Stomach (tissue), 9 donors: ENCODE measurements around the gene CPZ. TPM values are rescaled to one million over a fixed set of nuclear protein-coding genes. Genes with fewer than 3 reads are reported as not detected.

Experiments used
- DNase-seq, 2 donors: peaks; one replicate each; pipeline versions ENCODE4 v3.0.0 to v3.0.0-alpha.2; 2013 to 2019
- H3K27ac ChIP-seq, 5 donors: fragments of 200-600 bp in 4 of 5; sonication (generic) in 4 of 5; one replicate each; pipeline ENCODE4 v1.5.1; 2013 to 2019; ENCODE audit warnings: mild to moderate bottlenecking in 1 of 5, moderate library complexity in 1 of 5
- H3K27me3 ChIP-seq, 3 donors: fragments of 200-600 bp; sonication (generic); one replicate each; pipeline ENCODE4 v1.5.1; 2017 to 2019; ENCODE audit warnings: mixed run types in 1 of 3
- H3K36me3 ChIP-seq, 4 donors: fragments of 200-600 bp; sonication (generic); 1 replicate in 3 of 4; 2 replicates in 1 of 4; pipeline ENCODE4 v1.5.1; 2016 to 2019
- H3K4me1 ChIP-seq, 4 donors: fragments of 200-600 bp; sonication (generic); one replicate each; pipeline ENCODE4 v1.5.1; 2016 to 2019
- H3K4me3 ChIP-seq, 4 donors: fragments of 200-600 bp; sonication (generic) in 3 of 4; one replicate each; pipeline ENCODE4 v1.5.1; 2016 to 2019; ENCODE audit warnings: mild to moderate bottlenecking in 1 of 4
- H3K9me3 ChIP-seq, 4 donors: fragments of 200-600 bp; sonication (generic); one replicate each; pipeline ENCODE4 v1.5.1; 2016 to 2019
- EP300 ChIP-seq: sonication (generic); formaldehyde crosslinking; IDR thresholded peaks from one replicate; pipeline ENCODE4 v1.6.1; 2017; ENCODE audit warnings: antibody characterized with exemption
- POLR2A ChIP-seq, 4 donors: fragments of 450-650 bp; IDR thresholded peaks; one replicate each; pipeline ENCODE4 v1.6.1; 2016; ENCODE audit warnings: antibody characterized with exemption in 4 of 4, control low read depth in 2 of 4, mild to moderate bottlenecking in 1 of 4, moderate library complexity in 1 of 4
- POLR2AphosphoS5 ChIP-seq, 3 donors: sonication (generic); formaldehyde crosslinking; IDR thresholded peaks; one replicate each; pipeline ENCODE4 v1.6.1; 2016; ENCODE audit warnings: antibody characterized with exemption in 3 of 3
- WGBS, 5 donors: extraction: QIAGEN DNeasy Blood & Tissue Kit in 3 of 5; methylation state at CpG; one replicate each; pipeline versions ENCODE4 v1.1.5 to v1.1.7; 2013 to 2018; 5-methylcytosine and 5-hydroxymethylcytosine counted together
- intact Hi-C: fragments of 100-400 bp; cut with DNase I; formaldehyde crosslinking; loops from one replicate; pipeline ENCODE4 v1.15.1; 2023; ENCODE audit warnings: low total_unique reads
- polyA plus RNA-seq, 3 donors: library from polyadenylated mRNA; stranded (reverse); fragments of 200-250 nt; gene quantifications; one replicate each; pipeline ENCODE4 v1.2.3, GENCODE V29; 2013
- total RNA-seq, 5 donors: library from RNA; depleted of rRNA; stranded (reverse); fragments of >200 nt; gene quantifications; one replicate each; pipeline versions ENCODE4 v1.1.0 to v1.2.3, GENCODE V29; 2014 to 2016
- TF ChIP-seq, protein P1 (sequence below), 7 experiments: fragments of 450-650 bp in 4 of 7; fragments of 200-600 bp in 3 of 7; sonication (generic) in 3 of 7; IDR thresholded peaks; one replicate each; pipeline ENCODE4 v1.5.1; 2016 to 2019; ENCODE audit warnings: antibody characterized with exemption in 7 of 7, control low read depth in 2 of 7, mild to moderate bottlenecking in 1 of 7
- donor health status: healthy with polysubstance abuse.
- donor health status: Bipolar disorder and iron deficiency.
- donor health status: healthy.

CPZ gene
- total and polyA plus RNA-seq, 8 donors, result 0.25 to 13.2 (median 3.3) TPM; not detected in 2

- TF ChIP-seq, protein P1, sequence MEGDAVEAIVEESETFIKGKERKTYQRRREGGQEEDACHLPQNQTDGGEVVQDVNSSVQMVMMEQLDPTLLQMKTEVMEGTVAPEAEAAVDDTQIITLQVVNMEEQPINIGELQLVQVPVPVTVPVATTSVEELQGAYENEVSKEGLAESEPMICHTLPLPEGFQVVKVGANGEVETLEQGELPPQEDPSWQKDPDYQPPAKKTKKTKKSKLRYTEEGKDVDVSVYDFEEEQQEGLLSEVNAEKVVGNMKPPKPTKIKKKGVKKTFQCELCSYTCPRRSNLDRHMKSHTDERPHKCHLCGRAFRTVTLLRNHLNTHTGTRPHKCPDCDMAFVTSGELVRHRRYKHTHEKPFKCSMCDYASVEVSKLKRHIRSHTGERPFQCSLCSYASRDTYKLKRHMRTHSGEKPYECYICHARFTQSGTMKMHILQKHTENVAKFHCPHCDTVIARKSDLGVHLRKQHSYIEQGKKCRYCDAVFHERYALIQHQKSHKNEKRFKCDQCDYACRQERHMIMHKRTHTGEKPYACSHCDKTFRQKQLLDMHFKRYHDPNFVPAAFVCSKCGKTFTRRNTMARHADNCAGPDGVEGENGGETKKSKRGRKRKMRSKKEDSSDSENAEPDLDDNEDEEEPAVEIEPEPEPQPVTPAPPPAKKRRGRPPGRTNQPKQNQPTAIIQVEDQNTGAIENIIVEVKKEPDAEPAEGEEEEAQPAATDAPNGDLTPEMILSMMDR (IDR thresholded peaks at IDR 0.05), result no peak
- TF ChIP-seq EP300 (no peak), POLR2AphosphoS5 (IDR thresholded peaks at IDR 0.05) (no peak), POLR2A (IDR thresholded peaks at IDR 0.05) (no peak)
- no peak overlapping the region for H3K4me3 ChIP-seq
Measured at GRCh38 chr4:8642651-8643321, 50.2 kb downstream of the CPZ start.

GRCh38 chr4:8643441-8643840, 50.9 kb downstream of the CPZ start:
- H3K36me3 ChIP-seq, result no peaks in the 10 kb centered on the region
- H3K27ac ChIP-seq, result no peak overlapping the region
- TF ChIP-seq, protein P1 (IDR thresholded peaks at IDR 0.05), result no peak
- TF ChIP-seq POLR2AphosphoS5 (IDR thresholded peaks at IDR 0.05) (no peak), POLR2A (IDR thresholded peaks at IDR 0.05) (no peak), EP300 (no peak)
- H3K9me3 ChIP-seq, result no peaks in the 10 kb centered on the region
- H3K4me3 ChIP-seq, result no peak overlapping the region
- peaks cover 0 to 45% (median 4%) of the 10 kb centered on the region in 3 donors for H3K27me3 ChIP-seq
- intact Hi-C loops, result no loop called here
- DNase-seq, result peak in 1 of 2 donors; percentile 22
- no peaks in the 10 kb centered on the region for H3K4me1 ChIP-seq
- WGBS, 5 donors, result 59 to 67% (median 63%) methylated on average over 6 of the region's 6 CpGs

More at GRCh38 chr4:8642651-8643321, 50.2 kb downstream of the CPZ start:
- no peaks in the 10 kb centered on the region for H3K9me3 ChIP-seq
- intact Hi-C loops, result no loop called here
- WGBS, 5 donors, result 56 to 68% (median 60%) methylated on average over 11 to 12 of the region's 12 CpGs
- H3K4me1 ChIP-seq, result no peaks in the 10 kb centered on the region
- no peaks in the 10 kb centered on the region for H3K36me3 ChIP-seq
- peaks cover 0 to 44% (median 4%) of the 10 kb centered on the region in 3 donors for H3K27me3 ChIP-seq
- no peak for DNase-seq
- no peak overlapping the region for H3K27ac ChIP-seq

GRCh38 chr4:8643986-8644385, 51.4 kb downstream of the CPZ start:
- peak in 1 of 2 donors; percentile 21 for DNase-seq
- intact Hi-C loops, result no loop called here
- Histone ChIP-seq H3K27ac (no peak overlapping the region), H3K9me3 (no peaks in the 10 kb centered on the region), H3K4me1 (no peaks in the 10 kb centered on the region), H3K27me3 (peaks cover 0 to 49% (median 4%) of the 10 kb centered on the region in 3 donors), H3K36me3 (no peaks in the 10 kb centered on the region), H3K4me3 (no peak overlapping the region)
- 70 to 81% (median 71%) methylated on average over 13 to 22 of the region's 22 CpGs for WGBS, 5 donors
- no peak for TF ChIP-seq EP300
- no peak for TF ChIP-seq POLR2AphosphoS5 (IDR thresholded peaks at IDR 0.05)
- TF ChIP-seq, protein P1 (IDR thresholded peaks at IDR 0.05), result no peak
- TF ChIP-seq POLR2A (IDR thresholded peaks at IDR 0.05), result no peak

DNA sequence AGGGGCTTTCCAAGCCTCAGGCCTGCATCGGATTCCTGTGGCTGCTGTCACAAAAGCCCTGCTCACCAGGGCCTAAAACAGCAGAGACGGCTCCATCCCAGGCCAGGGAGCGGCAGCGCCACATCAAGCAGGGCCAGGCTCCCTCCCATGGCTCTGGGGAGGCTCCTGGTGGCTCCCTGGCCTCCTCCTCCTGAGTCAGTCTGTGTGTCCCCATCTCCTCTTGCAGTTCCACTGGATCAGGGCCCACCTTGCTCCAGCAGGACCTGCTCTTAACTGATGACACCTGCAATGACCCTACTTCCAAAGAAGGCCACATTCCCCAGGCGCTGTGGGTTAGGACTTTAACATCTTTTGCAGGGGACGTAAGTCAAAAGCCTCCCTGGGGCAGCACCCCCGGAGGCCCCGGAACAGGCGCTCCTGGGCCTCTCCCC, 51.9 kb downstream of the CPZ start:
- TF ChIP-seq, protein P1 (IDR thresholded peaks at IDR 0.05), result no peak
- no peak for TF ChIP-seq POLR2AphosphoS5 (IDR thresholded peaks at IDR 0.05)
- no peak for TF ChIP-seq POLR2A (IDR thresholded peaks at IDR 0.05)
- no peak for TF ChIP-seq EP300
- Histone ChIP-seq H3K4me1 (no peaks in the 10 kb centered on the region), H3K36me3 (no peaks in the 10 kb centered on the region), H3K9me3 (no peaks in the 10 kb centered on the region), H3K27ac (no peak overlapping the region), H3K27me3 (peaks cover 0 to 49% (median 0%) of the 10 kb centered on the region in 3 donors), H3K4me3 (no peak overlapping the region)
- WGBS, 5 donors, result 78 to 86% (median 83%) methylated on average over 1 to 9 of the region's 9 CpGs
- intact Hi-C loops, result no loop called here
- DNase-seq, result peak in 1 of 2 donors; percentile 20
